Panc1 (cell line): ENCODE measurements around the gene TNFAIP3. TPM values are rescaled to one million over a fixed set of nuclear protein-coding genes. Genes with fewer than 3 reads are reported as not detected.

Experiments used
- ATAC-seq: fragments of 200-7000 bp; cut with Tn5 transposase; 2 replicates; pipeline ENCODE4 v1.9.1; 2020; ENCODE audit warnings: mild to moderate bottlenecking, moderate library complexity
- BruUV-seq: library from RNA; stranded (reverse); fragments of 400-500 nt; replicated peaks from 2 replicates; lab custom pipeline; 2021; lab: Mats Ljungman, UMichigan
- CTCF ChIA-PET: fragments of 300-600 bp; sonication (Branson Sonifier 250); formaldehyde crosslinking; loops from one replicate; lab custom pipeline; 2022; ENCODE audit warnings: antibody characterized with exemption; lab: Charles Lee
- POLR2A ChIA-PET: fragments of 300-600 bp; sonication (Branson Sonifier 250); formaldehyde crosslinking; loops from one replicate; lab custom pipeline; 2022; ENCODE audit warnings: antibody characterized with exemption; lab: Charles Lee
- DNase-seq: peaks from one replicate; pipeline ENCODE4 v3.0.0-alpha.2; 2010; ENCODE audit warnings: low read depth, low spot score
- H3K27ac ChIP-seq: 2 replicates; pipeline ENCODE4 v1.5.1; 2011; ENCODE audit warnings: mild to moderate bottlenecking, low read length, inconsistent platforms
- H3K27me3 ChIP-seq: fragments of 200-500 bp; sonication (Bioruptor generic); 2 replicates; pipeline ENCODE4 v1.6.0; 2014; ENCODE audit warnings: low read length, inconsistent platforms; ENCODE audit not compliant: control insufficient read depth, insufficient read depth
- H3K36me3 ChIP-seq: fragments of 200-500 bp; sonication (Bioruptor generic); 2 replicates; pipeline ENCODE4 v1.5.1; 2014; ENCODE audit warnings: inconsistent platforms, mild to moderate bottlenecking, low read length, moderate library complexity; ENCODE audit not compliant: control insufficient read depth, insufficient read depth
- H3K4me1 ChIP-seq: 2 replicates; pipeline ENCODE4 v1.5.1; 2011; ENCODE audit warnings: inconsistent platforms, mild to moderate bottlenecking, low read length, moderate library complexity; ENCODE audit not compliant: control insufficient read depth, insufficient read depth
- H3K4me3 ChIP-seq, 2 experiments: 2 replicates each; pipeline ENCODE4 v1.5.1; 2011 to 2012; ENCODE audit warnings: low read depth in 2 of 2, low read length in 2 of 2, mild to moderate bottlenecking in 2 of 2, inconsistent platforms in 1 of 2, moderate library complexity in 1 of 2
- H3K9me3 ChIP-seq: fragments of 200-500 bp; sonication (Bioruptor generic); 2 replicates; pipeline ENCODE4 v1.5.1; 2014; ENCODE audit warnings: low read depth, mild to moderate bottlenecking, inconsistent platforms, low read length, moderate library complexity; ENCODE audit not compliant: control insufficient read depth, insufficient read depth
- POLR2AphosphoS5 ChIP-seq: IDR thresholded peaks from 2 replicates; pipeline ENCODE4 v1.6.1; 2012; ENCODE audit warnings: mild to moderate bottlenecking, low read depth, low read length, moderate library complexity
- SIN3A ChIP-seq: IDR thresholded peaks from 2 replicates; pipeline ENCODE4 v1.6.1; 2012; ENCODE audit warnings: low read depth, mild to moderate bottlenecking, low read length, moderate library complexity, borderline replicate concordance; ENCODE audit not compliant: insufficient read depth
- TCF7L2 ChIP-seq: IDR thresholded peaks from 2 replicates; pipeline ENCODE4 v1.6.1; 2011; ENCODE audit warnings: mild to moderate bottlenecking, low read depth, low read length, inconsistent platforms
- in situ Hi-C: cut with HindIII; loops from 2 replicates; pipeline ENCODE4 v1.10.0; 2016; ENCODE audit warnings: low sequenced_read_pairs, low pct_unique_long_range_greater_than_20kb
- intact Hi-C: fragments of 100-400 bp; cut with micrococcal nuclease; formaldehyde crosslinking; loops from one replicate; pipeline ENCODE4 v1.10.0; 2022; ENCODE audit not compliant: unreplicated experiment
- total RNA-seq: library from RNA; stranded (reverse); gene quantifications from one replicate; pipeline ENCODE4 v1.2.1, GENCODE V29; 2021; ENCODE audit not compliant: unreplicated experiment
- TF ChIP-seq, protein P1 (sequence below), 2 experiments: IDR thresholded peaks; 2 replicates each; pipeline ENCODE4 v1.6.1; 2011 to 2012; ENCODE audit warnings: low read depth in 2 of 2, control low read depth in 1 of 2, low read length in 1 of 2, mild to moderate bottlenecking in 1 of 2, moderate library complexity in 1 of 2; ENCODE audit not compliant: insufficient read depth in 1 of 2
- TF ChIP-seq, protein P2 (sequence below): fragments of 450-650 bp; IDR thresholded peaks from 2 replicates; pipeline ENCODE4 v1.5.1; 2017; ENCODE audit warnings: mild to moderate bottlenecking

Gene TNFAIP3
- total RNA-seq, 1 experiment from 2014 or later = 15.0 TPM

DNA sequence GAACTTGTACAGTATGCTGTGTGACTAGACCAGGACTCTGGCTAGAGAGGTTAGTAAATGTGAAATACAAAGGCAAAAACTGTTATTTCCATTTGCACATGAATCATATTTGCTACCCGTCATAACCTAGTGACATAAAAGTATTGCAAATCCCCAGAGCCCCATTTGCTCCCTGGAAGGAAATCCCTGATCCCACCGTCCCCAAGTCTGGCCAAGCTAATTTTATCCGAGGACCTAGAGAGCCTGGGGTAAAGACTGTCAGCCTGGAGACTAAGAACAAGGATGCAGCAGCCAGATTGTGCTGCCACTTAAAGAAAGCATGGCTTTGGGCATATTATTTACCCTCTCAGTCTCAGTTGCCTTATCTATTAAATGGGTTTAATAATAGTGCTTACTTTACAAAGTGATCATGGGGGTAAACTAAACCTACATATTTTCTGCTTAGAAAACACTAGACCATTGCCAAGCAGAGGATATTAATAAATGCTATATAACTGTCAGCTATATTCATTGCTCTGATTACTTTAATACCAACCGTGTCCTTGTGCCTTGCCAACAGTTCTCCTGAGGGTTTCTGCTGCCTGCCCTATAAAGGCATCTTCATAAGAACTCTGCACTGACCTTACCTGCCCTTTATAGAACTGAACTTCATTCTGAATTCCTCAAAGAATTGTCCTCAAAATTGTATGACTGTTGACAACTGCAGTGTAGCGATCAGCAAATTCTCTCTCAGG, 16.9 kb upstream of the TNFAIP3 start:
- CTCF ChIA-PET = no interaction called here
- no peaks in the 10 kb centered on the region for H3K36me3 ChIP-seq
- no peak overlapping the region for H3K27ac ChIP-seq
- BruUV-seq = no TSS peak
- no peaks in the 10 kb centered on the region for H3K27me3 ChIP-seq
- in situ Hi-C loops (no loop called here), intact Hi-C loops (no loop called here)
- no peak overlapping the region for H3K4me3 ChIP-seq
- POLR2A ChIA-PET = no interaction called here
- TF ChIP-seq SIN3A (no peak), TCF7L2 (no peak), POLR2AphosphoS5 (no peak)
- TF ChIP-seq, protein P1, sequence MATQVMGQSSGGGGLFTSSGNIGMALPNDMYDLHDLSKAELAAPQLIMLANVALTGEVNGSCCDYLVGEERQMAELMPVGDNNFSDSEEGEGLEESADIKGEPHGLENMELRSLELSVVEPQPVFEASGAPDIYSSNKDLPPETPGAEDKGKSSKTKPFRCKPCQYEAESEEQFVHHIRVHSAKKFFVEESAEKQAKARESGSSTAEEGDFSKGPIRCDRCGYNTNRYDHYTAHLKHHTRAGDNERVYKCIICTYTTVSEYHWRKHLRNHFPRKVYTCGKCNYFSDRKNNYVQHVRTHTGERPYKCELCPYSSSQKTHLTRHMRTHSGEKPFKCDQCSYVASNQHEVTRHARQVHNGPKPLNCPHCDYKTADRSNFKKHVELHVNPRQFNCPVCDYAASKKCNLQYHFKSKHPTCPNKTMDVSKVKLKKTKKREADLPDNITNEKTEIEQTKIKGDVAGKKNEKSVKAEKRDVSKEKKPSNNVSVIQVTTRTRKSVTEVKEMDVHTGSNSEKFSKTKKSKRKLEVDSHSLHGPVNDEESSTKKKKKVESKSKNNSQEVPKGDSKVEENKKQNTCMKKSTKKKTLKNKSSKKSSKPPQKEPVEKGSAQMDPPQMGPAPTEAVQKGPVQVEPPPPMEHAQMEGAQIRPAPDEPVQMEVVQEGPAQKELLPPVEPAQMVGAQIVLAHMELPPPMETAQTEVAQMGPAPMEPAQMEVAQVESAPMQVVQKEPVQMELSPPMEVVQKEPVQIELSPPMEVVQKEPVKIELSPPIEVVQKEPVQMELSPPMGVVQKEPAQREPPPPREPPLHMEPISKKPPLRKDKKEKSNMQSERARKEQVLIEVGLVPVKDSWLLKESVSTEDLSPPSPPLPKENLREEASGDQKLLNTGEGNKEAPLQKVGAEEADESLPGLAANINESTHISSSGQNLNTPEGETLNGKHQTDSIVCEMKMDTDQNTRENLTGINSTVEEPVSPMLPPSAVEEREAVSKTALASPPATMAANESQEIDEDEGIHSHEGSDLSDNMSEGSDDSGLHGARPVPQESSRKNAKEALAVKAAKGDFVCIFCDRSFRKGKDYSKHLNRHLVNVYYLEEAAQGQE (IDR thresholded peaks at IDR 0.05; ENCODE audit: insufficient read depth in 1 of 2, low read depth in 2 of 2, low read length in 1 of 2) = no peak
- no peaks in the 10 kb centered on the region for H3K4me1 ChIP-seq
- no peak for DNase-seq
- H3K9me3 ChIP-seq = no peaks in the 10 kb centered on the region
- no peak for ATAC-seq

DNA sequence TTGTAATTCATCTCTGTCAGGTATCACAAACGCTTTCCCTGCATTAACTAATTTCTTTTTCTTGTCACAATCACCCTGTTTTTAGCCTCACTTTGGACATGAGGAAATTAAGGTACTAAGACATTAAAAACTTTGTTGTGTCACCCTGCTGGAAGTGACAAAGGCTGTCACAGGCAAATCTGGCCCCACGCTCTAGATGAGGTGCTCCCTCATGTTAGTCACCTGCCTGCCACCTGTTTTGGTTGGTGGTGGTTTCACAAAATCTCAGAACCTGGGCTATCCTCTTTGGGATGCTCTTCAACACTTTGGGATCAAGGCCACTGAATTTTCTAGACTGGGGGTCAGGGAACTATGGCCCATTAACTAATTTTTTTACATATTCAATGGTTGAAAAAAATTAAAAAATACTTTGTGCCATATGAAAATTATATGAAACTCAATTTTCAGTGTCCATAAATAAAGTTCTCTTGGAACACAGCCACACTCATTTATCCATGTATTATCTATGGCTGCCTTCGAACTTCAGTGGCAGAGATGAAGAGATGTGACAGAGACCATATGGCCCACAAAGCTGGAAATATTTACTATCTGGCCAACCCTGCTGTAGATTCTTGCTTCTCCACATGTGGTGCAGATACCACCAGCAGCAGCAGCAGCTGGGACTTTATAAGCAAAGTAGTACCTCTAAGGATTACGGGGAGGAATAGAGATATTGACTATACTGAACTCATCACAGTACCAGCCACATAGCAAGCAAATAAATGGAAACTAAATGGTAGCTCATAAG, 16.1 kb upstream of the TNFAIP3 start:
- no peaks in the 10 kb centered on the region for H3K4me1 ChIP-seq
- no peak overlapping the region for H3K4me3 ChIP-seq
- no peak overlapping the region for H3K27ac ChIP-seq
- intact Hi-C loops = no loop called here
- no peaks in the 10 kb centered on the region for H3K9me3 ChIP-seq
- TF ChIP-seq SIN3A (no peak), POLR2AphosphoS5 (no peak), TCF7L2 (no peak)
- TF ChIP-seq, protein P1 (IDR thresholded peaks at IDR 0.05; ENCODE audit: insufficient read depth in 1 of 2, low read depth in 2 of 2, low read length in 1 of 2) = no peak
- TF ChIP-seq, protein P2, sequence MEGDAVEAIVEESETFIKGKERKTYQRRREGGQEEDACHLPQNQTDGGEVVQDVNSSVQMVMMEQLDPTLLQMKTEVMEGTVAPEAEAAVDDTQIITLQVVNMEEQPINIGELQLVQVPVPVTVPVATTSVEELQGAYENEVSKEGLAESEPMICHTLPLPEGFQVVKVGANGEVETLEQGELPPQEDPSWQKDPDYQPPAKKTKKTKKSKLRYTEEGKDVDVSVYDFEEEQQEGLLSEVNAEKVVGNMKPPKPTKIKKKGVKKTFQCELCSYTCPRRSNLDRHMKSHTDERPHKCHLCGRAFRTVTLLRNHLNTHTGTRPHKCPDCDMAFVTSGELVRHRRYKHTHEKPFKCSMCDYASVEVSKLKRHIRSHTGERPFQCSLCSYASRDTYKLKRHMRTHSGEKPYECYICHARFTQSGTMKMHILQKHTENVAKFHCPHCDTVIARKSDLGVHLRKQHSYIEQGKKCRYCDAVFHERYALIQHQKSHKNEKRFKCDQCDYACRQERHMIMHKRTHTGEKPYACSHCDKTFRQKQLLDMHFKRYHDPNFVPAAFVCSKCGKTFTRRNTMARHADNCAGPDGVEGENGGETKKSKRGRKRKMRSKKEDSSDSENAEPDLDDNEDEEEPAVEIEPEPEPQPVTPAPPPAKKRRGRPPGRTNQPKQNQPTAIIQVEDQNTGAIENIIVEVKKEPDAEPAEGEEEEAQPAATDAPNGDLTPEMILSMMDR = no peak
- no TSS peak for BruUV-seq
- in situ Hi-C loops = no loop called here
- ChIA-PET CTCF (no interaction called here), POLR2A (no interaction called here)
- no peaks in the 10 kb centered on the region for H3K36me3 ChIP-seq
- DNase-seq (no peak), ATAC-seq (no peak)
- no peaks in the 10 kb centered on the region for H3K27me3 ChIP-seq
